ENCODE data around the gene PKN2.

The PKN2 gene

GRCh38 chr1:88655140-88655539, 28.9 kb upstream of the PKN2 start:
- no peaks in the 10 kb centered on the region for H3K9me3 ChIP-seq (ENCODE audit: control insufficient read depth, insufficient read depth, low read length)
- H3K27ac ChIP-seq (ENCODE audit: low read depth, low read length), result no peak overlapping the region
- no peaks in the 10 kb centered on the region for H3K36me3 ChIP-seq (ENCODE audit: control insufficient read depth, insufficient read depth, low read length)
- H3K9ac ChIP-seq (ENCODE audit: low read depth, low read length), result no peak overlapping the region
- H3K27me3 ChIP-seq (ENCODE audit: control insufficient read depth, insufficient read depth, low read length), result no peaks in the 10 kb centered on the region
- H3K4me3 ChIP-seq (ENCODE audit: low read depth, low read length), result no peak overlapping the region
- H3K4me1 ChIP-seq (ENCODE audit: control insufficient read depth, insufficient read depth, low read length), result no peaks in the 10 kb centered on the region

GRCh38 chr1:88655685-88656299, 28.3 kb upstream of the PKN2 start:
- Histone ChIP-seq H3K36me3 (ENCODE audit: control insufficient read depth, insufficient read depth, low read length) (no peaks in the 10 kb centered on the region), H3K4me3 (ENCODE audit: low read depth, low read length) (no peak overlapping the region), H3K4me1 (ENCODE audit: control insufficient read depth, insufficient read depth, low read length) (no peaks in the 10 kb centered on the region), H3K27me3 (ENCODE audit: control insufficient read depth, insufficient read depth, low read length) (no peaks in the 10 kb centered on the region), H3K9ac (ENCODE audit: low read depth, low read length) (no peak overlapping the region), H3K27ac (ENCODE audit: low read depth, low read length) (no peak overlapping the region), H3K9me3 (ENCODE audit: control insufficient read depth, insufficient read depth, low read length) (no peaks in the 10 kb centered on the region)

GRCh38 chr1:88658419-88658818, 25.7 kb upstream of the PKN2 start:
- H3K4me1 ChIP-seq (ENCODE audit: control insufficient read depth, insufficient read depth, low read length), result peaks cover 10% of the 10 kb centered on the region
- no peak overlapping the region for H3K27ac ChIP-seq (ENCODE audit: low read depth, low read length)
- H3K9ac ChIP-seq (ENCODE audit: low read depth, low read length), result no peak overlapping the region
- H3K36me3 ChIP-seq (ENCODE audit: control insufficient read depth, insufficient read depth, low read length), result no peaks in the 10 kb centered on the region
- no peak overlapping the region for H3K4me3 ChIP-seq (ENCODE audit: low read depth, low read length)
- no peaks in the 10 kb centered on the region for H3K27me3 ChIP-seq (ENCODE audit: control insufficient read depth, insufficient read depth, low read length)
- no peaks in the 10 kb centered on the region for H3K9me3 ChIP-seq (ENCODE audit: control insufficient read depth, insufficient read depth, low read length)

- Histone ChIP-seq H3K4me1 (ENCODE audit: control insufficient read depth, insufficient read depth, low read length) (peaks cover 10% of the 10 kb centered on the region), H3K9me3 (ENCODE audit: control insufficient read depth, insufficient read depth, low read length) (no peaks in the 10 kb centered on the region), H3K27me3 (ENCODE audit: control insufficient read depth, insufficient read depth, low read length) (no peaks in the 10 kb centered on the region), H3K4me3 (ENCODE audit: low read depth, low read length) (no peak overlapping the region), H3K9ac (ENCODE audit: low read depth, low read length) (no peak overlapping the region), H3K27ac (ENCODE audit: low read depth, low read length) (no peak overlapping the region), H3K36me3 (ENCODE audit: control insufficient read depth, insufficient read depth, low read length) (no peaks in the 10 kb centered on the region)
Measured at GRCh38 chr1:88659552-88659951, 24.5 kb upstream of the PKN2 start.

- H3K36me3 ChIP-seq (ENCODE audit: control insufficient read depth, insufficient read depth, low read length), result no peaks in the 10 kb centered on the region
- no peak overlapping the region for H3K4me3 ChIP-seq (ENCODE audit: low read depth, low read length)
- no peak overlapping the region for H3K27ac ChIP-seq (ENCODE audit: low read depth, low read length)
- no peaks in the 10 kb centered on the region for H3K27me3 ChIP-seq (ENCODE audit: control insufficient read depth, insufficient read depth, low read length)
- H3K4me1 ChIP-seq (ENCODE audit: control insufficient read depth, insufficient read depth, low read length), result peaks cover 10% of the 10 kb centered on the region
- H3K9me3 ChIP-seq (ENCODE audit: control insufficient read depth, insufficient read depth, low read length), result no peaks in the 10 kb centered on the region
- no peak overlapping the region for H3K9ac ChIP-seq (ENCODE audit: low read depth, low read length)
Measured at GRCh38 chr1:88661188-88661587, 22.9 kb upstream of the PKN2 start.

- Histone ChIP-seq H3K4me3 (ENCODE audit: low read depth, low read length) (no peak overlapping the region), H3K36me3 (ENCODE audit: control insufficient read depth, insufficient read depth, low read length) (no peaks in the 10 kb centered on the region), H3K9me3 (ENCODE audit: control insufficient read depth, insufficient read depth, low read length) (no peaks in the 10 kb centered on the region), H3K9ac (ENCODE audit: low read depth, low read length) (no peak overlapping the region), H3K27ac (ENCODE audit: low read depth, low read length) (peak overlapping the region; percentile 57), H3K4me1 (ENCODE audit: control insufficient read depth, insufficient read depth, low read length) (peaks cover 10% of the 10 kb centered on the region), H3K27me3 (ENCODE audit: control insufficient read depth, insufficient read depth, low read length) (no peaks in the 10 kb centered on the region)
Measured at GRCh38 chr1:88661951-88662699, 21.9 kb upstream of the PKN2 start.

- H3K4me3 ChIP-seq (ENCODE audit: low read depth, low read length), result no peak overlapping the region
Measured at GRCh38 chr1:88662723-88663122, 21.4 kb upstream of the PKN2 start.

GRCh38 chr1:88668405-88668804, 15.7 kb upstream of the PKN2 start:
- Histone ChIP-seq H3K9me3 (ENCODE audit: control insufficient read depth, insufficient read depth, low read length) (no peaks in the 10 kb centered on the region), H3K36me3 (ENCODE audit: control insufficient read depth, insufficient read depth, low read length) (no peaks in the 10 kb centered on the region), H3K27ac (ENCODE audit: low read depth, low read length) (no peak overlapping the region), H3K4me1 (ENCODE audit: control insufficient read depth, insufficient read depth, low read length) (no peaks in the 10 kb centered on the region), H3K27me3 (ENCODE audit: control insufficient read depth, insufficient read depth, low read length) (no peaks in the 10 kb centered on the region), H3K9ac (ENCODE audit: low read depth, low read length) (no peak overlapping the region), H3K4me3 (ENCODE audit: low read depth, low read length) (no peak overlapping the region)

More at GRCh38 chr1:88662723-88663122, 21.4 kb upstream of the PKN2 start:
- Histone ChIP-seq H3K36me3 (ENCODE audit: control insufficient read depth, insufficient read depth, low read length) (no peaks in the 10 kb centered on the region), H3K27me3 (ENCODE audit: control insufficient read depth, insufficient read depth, low read length) (no peaks in the 10 kb centered on the region), H3K4me1 (ENCODE audit: control insufficient read depth, insufficient read depth, low read length) (peaks cover 10% of the 10 kb centered on the region), H3K9me3 (ENCODE audit: control insufficient read depth, insufficient read depth, low read length) (no peaks in the 10 kb centered on the region), H3K9ac (ENCODE audit: low read depth, low read length) (no peak overlapping the region), H3K27ac (ENCODE audit: low read depth, low read length) (peak overlapping the region; percentile 57)

- Histone ChIP-seq H3K4me1 (ENCODE audit: control insufficient read depth, insufficient read depth, low read length) (no peaks in the 10 kb centered on the region), H3K4me3 (ENCODE audit: low read depth, low read length) (no peak overlapping the region), H3K9me3 (ENCODE audit: control insufficient read depth, insufficient read depth, low read length) (no peaks in the 10 kb centered on the region), H3K9ac (ENCODE audit: low read depth, low read length) (no peak overlapping the region), H3K27ac (ENCODE audit: low read depth, low read length) (no peak overlapping the region), H3K36me3 (ENCODE audit: control insufficient read depth, insufficient read depth, low read length) (no peaks in the 10 kb centered on the region), H3K27me3 (ENCODE audit: control insufficient read depth, insufficient read depth, low read length) (no peaks in the 10 kb centered on the region)
Measured at GRCh38 chr1:88670462-88670861, 13.6 kb upstream of the PKN2 start.

- Histone ChIP-seq H3K4me3 (ENCODE audit: low read depth, low read length) (no peak overlapping the region), H3K9ac (ENCODE audit: low read depth, low read length) (no peak overlapping the region), H3K4me1 (ENCODE audit: control insufficient read depth, insufficient read depth, low read length) (no peaks in the 10 kb centered on the region), H3K36me3 (ENCODE audit: control insufficient read depth, insufficient read depth, low read length) (no peaks in the 10 kb centered on the region), H3K27ac (ENCODE audit: low read depth, low read length) (no peak overlapping the region), H3K9me3 (ENCODE audit: control insufficient read depth, insufficient read depth, low read length) (no peaks in the 10 kb centered on the region), H3K27me3 (ENCODE audit: control insufficient read depth, insufficient read depth, low read length) (no peaks in the 10 kb centered on the region)
Measured at GRCh38 chr1:88673446-88673845, 10.6 kb upstream of the PKN2 start.

- H3K4me3 ChIP-seq (ENCODE audit: low read depth, low read length), result no peak overlapping the region
- H3K36me3 ChIP-seq (ENCODE audit: control insufficient read depth, insufficient read depth, low read length), result no peaks in the 10 kb centered on the region
- H3K27me3 ChIP-seq (ENCODE audit: control insufficient read depth, insufficient read depth, low read length), result no peaks in the 10 kb centered on the region
- H3K4me1 ChIP-seq (ENCODE audit: control insufficient read depth, insufficient read depth, low read length), result peaks cover 6% of the 10 kb centered on the region; the same call in 1 of the 2 replicates
- no peak overlapping the region for H3K9ac ChIP-seq (ENCODE audit: low read depth, low read length)
- H3K9me3 ChIP-seq (ENCODE audit: control insufficient read depth, insufficient read depth, low read length), result no peaks in the 10 kb centered on the region
- no peak overlapping the region for H3K27ac ChIP-seq (ENCODE audit: low read depth, low read length)
Measured at GRCh38 chr1:88678405-88678804, 5.7 kb upstream of the PKN2 start.

Measured in HUES48 (cell line).